Smooth muscle cell (in vitro differentiated cells): Measurements from ENCODE around the gene ACSL6. TPM values are rescaled to one million over a fixed set of nuclear protein-coding genes. Genes with fewer than 3 reads are reported as not detected.

Source experiments
- DNase-seq: peaks from one replicate; lab custom pipeline; 2025; ENCODE audit not compliant: unreplicated experiment; lab: John Stamatoyannopoulos, UW
- H2AFZ ChIP-seq: fragments of 200-600 bp; sonication (generic); 2 replicates; pipeline ENCODE4 v1.6.0; 2016; ENCODE audit warnings: antibody characterized with exemption, low read depth, mild to moderate bottlenecking
- H3F3A ChIP-seq: fragments of 200-600 bp; sonication (generic); 2 replicates; pipeline ENCODE4 v1.6.0; 2017; ENCODE audit warnings: antibody characterized with exemption, low read depth
- H3K27ac ChIP-seq: fragments of 200-600 bp; sonication (generic); 2 replicates; pipeline ENCODE4 v1.5.1; 2016; ENCODE audit warnings: low read depth, mild to moderate bottlenecking
- H3K27me3 ChIP-seq: fragments of 200-600 bp; sonication (generic); 2 replicates; pipeline ENCODE4 v1.6.1; 2016; ENCODE audit warnings: low read depth, mild to moderate bottlenecking
- H3K36me3 ChIP-seq: fragments of 200-600 bp; sonication (generic); 2 replicates; pipeline ENCODE4 v1.5.1; 2016; ENCODE audit warnings: low read depth
- H3K4me1 ChIP-seq: fragments of 200-600 bp; sonication (generic); 2 replicates; pipeline ENCODE4 v1.5.1; 2016; ENCODE audit warnings: low read depth
- H3K4me2 ChIP-seq: fragments of 200-600 bp; sonication (generic); 2 replicates; pipeline ENCODE4 v1.6.0; 2016; ENCODE audit warnings: mild to moderate bottlenecking
- H3K4me3 ChIP-seq: fragments of 200-600 bp; sonication (generic); 2 replicates; pipeline ENCODE4 v1.5.1; 2016; ENCODE audit warnings: mild to moderate bottlenecking
- H3K79me2 ChIP-seq: fragments of 200-600 bp; sonication (generic); 2 replicates; pipeline ENCODE4 v1.6.0; 2016; ENCODE audit warnings: low read depth, mild to moderate bottlenecking
- H3K9ac ChIP-seq: fragments of 200-600 bp; sonication (generic); 2 replicates; pipeline ENCODE4 v1.6.0; 2016; ENCODE audit warnings: low read depth
- H3K9me3 ChIP-seq: fragments of 200-600 bp; sonication (generic); replicated peaks from 2 replicates; pipeline ENCODE4 v1.5.1; 2016; ENCODE audit warnings: low read depth
- H4K20me1 ChIP-seq: fragments of 200-600 bp; sonication (generic); 2 replicates; pipeline ENCODE4 v1.6.0; 2016; ENCODE audit warnings: low read depth
- CTCF ChIP-seq: fragments of 200-600 bp; sonication (generic); IDR thresholded peaks from 2 replicates; pipeline ENCODE4 v1.5.1; 2017; ENCODE audit warnings: borderline replicate concordance, mild to moderate bottlenecking, antibody characterized with exemption; ENCODE audit not compliant: insufficient read depth, poor library complexity, severe bottlenecking
- WGBS: methylation state at CpG from one replicate; pipeline ENCODE4 v1.1.7; 2016; ENCODE audit warnings: low lambda C conversion rate; 5-methylcytosine and 5-hydroxymethylcytosine counted together
- polyA plus RNA-seq: library from polyadenylated mRNA; unstranded; fragments of >200 nt; fragmentation: Nextera tagmentation; extraction: Ambion mirVana; gene quantifications from 2 replicates; pipeline ENCODE4 v1.2.1, GENCODE V29; 2016
- total RNA-seq: library from RNA; depleted of rRNA; stranded (reverse); fragments of >200 nt; gene quantifications from 2 replicates; pipeline ENCODE4 v1.2.3, GENCODE V29; 2014

Gene ACSL6
- total and polyA plus RNA-seq, 2 experiments from 2014 or later = not detected

DNA sequence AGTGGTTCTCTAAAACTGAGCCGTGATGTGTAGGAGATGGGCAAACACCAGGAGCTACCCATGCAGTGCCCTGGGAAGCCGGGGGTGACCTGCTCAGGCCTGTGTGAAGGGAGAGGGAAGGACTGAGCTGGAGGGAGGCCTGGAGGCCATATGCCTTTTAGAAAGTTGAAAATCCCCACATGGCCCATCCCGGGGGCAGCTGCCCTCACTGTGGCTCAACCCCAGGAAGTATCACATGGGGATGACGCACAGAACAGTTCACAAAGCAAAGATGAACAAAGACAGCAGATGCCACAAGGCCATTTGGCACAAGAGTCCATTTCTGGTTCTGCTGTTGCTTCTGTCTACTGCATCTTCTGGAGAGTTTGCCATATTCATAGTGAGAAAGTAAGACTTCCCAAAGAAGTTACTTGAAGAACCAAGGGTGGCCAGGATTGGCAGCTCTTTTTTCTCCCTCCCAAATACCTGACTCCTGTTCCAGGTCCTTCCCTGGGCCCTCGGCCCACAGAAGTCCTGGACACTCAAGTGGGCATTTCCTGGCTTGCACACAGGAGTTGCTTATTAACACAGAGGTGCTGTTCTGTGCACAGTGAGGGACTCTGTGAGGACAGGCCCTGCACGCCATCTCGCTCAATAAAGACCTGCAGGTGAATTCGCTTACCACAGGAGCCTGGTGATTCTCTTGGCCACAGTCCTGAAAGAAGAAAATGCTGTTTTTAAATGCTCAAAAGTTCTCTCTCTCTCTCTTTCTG is 25.1 kb downstream of the ACSL6 start:
- Histone ChIP-seq H3K27me3 (no peaks in the 10 kb centered on the region), H2AFZ (no peak overlapping the region)
- TF ChIP-seq CTCF = no peak

GRCh38 chr5:131984956-131985665 is 26.3 kb downstream of the ACSL6 start:
- Histone ChIP-seq H3K4me3 (no peak overlapping the region), H2AFZ (no peak overlapping the region), H4K20me1 (no peaks in the 10 kb centered on the region), H3F3A (no peaks in the 10 kb centered on the region), H3K4me1 (no peaks in the 10 kb centered on the region), H3K36me3 (no peaks in the 10 kb centered on the region), H3K27ac (no peak overlapping the region), H3K27me3 (no peaks in the 10 kb centered on the region), H3K79me2 (no peaks in the 10 kb centered on the region), H3K9ac (no peak overlapping the region), H3K9me3 (no peaks in the 10 kb centered on the region), H3K4me2 (no peak overlapping the region)
- DNase-seq = no peak
- TF ChIP-seq CTCF = no peak
- WGBS = 98% methylated on average over 8 of the region's 8 CpGs

More for the DNA sequence above, 25.1 kb downstream of the ACSL6 start:
- DNase-seq = no peak
- no peaks in the 10 kb centered on the region for H3K4me1 ChIP-seq
- no peaks in the 10 kb centered on the region for H3K36me3 ChIP-seq
- no peaks in the 10 kb centered on the region for H3K9me3 ChIP-seq
- H4K20me1 ChIP-seq = no peaks in the 10 kb centered on the region
- H3F3A ChIP-seq = no peaks in the 10 kb centered on the region
- no peak overlapping the region for H3K27ac ChIP-seq
- H3K4me3 ChIP-seq = no peak overlapping the region
- 82% methylated on average over 8 of the region's 8 CpGs for WGBS
- H3K4me2 ChIP-seq = no peak overlapping the region
- no peak overlapping the region for H3K9ac ChIP-seq
- H3K79me2 ChIP-seq = no peaks in the 10 kb centered on the region

GRCh38 chr5:131983244-131983771 is 28.1 kb downstream of the ACSL6 start:
- no peaks in the 10 kb centered on the region for H3F3A ChIP-seq
- TF ChIP-seq CTCF = no peak
- no peaks in the 10 kb centered on the region for H3K9me3 ChIP-seq
- H3K36me3 ChIP-seq = no peaks in the 10 kb centered on the region
- no peaks in the 10 kb centered on the region for H3K79me2 ChIP-seq
- H2AFZ ChIP-seq = no peak overlapping the region
- H3K9ac ChIP-seq = no peak overlapping the region
- no peaks in the 10 kb centered on the region for H3K27me3 ChIP-seq
- H3K4me3 ChIP-seq = no peak overlapping the region
- peak overlapping the region; percentile 16 for H3K27ac ChIP-seq
- H4K20me1 ChIP-seq = no peaks in the 10 kb centered on the region
- 35% methylated on average over 2 of the region's 2 CpGs for WGBS
- DNase-seq = no peak
- no peaks in the 10 kb centered on the region for H3K4me1 ChIP-seq
- H3K4me2 ChIP-seq = peak overlapping the region; percentile 10
